K562 (cell line): Measurements from ENCODE around the gene PLCG2. TPM values are rescaled to one million over a fixed set of nuclear protein-coding genes. Genes with fewer than 3 reads are reported as not detected.
A peak's percentile ranks its signal among the peaks of the same experiment; 100 is the strongest.

Experiments used
- CXXC5 ChIP-seq: fragments of 250-450 bp; sonication (Bioruptor Pico); IDR thresholded peaks from 2 replicates; pipeline ENCODE4 v1.8.0; 2022; ENCODE audit warnings: inconsistent platforms, mild to moderate bottlenecking, moderate library complexity
- GATAD2B ChIP-seq: fragments of 450-650 bp; IDR thresholded peaks from 2 replicates; pipeline ENCODE4 v1.6.1; 2017; ENCODE audit warnings: mild to moderate bottlenecking, borderline replicate concordance
- HMGN3 ChIP-seq: IDR thresholded peaks from 2 replicates; pipeline ENCODE4 v1.6.1; 2011; ENCODE audit warnings: borderline replicate concordance, low read depth, mild to moderate bottlenecking, mixed read lengths, low read length; ENCODE audit not compliant: insufficient read length; ENCODE audit errors: extremely low read depth
- HNRNPH1 ChIP-seq: fragments of 200-400 bp; formaldehyde crosslinking; optimal IDR thresholded peaks from 2 replicates; pipeline ENCODE3; 2017; ENCODE audit warnings: low read depth, mild to moderate bottlenecking, low read length, moderate library complexity
- JUND ChIP-seq, 2 experiments: IDR thresholded peaks; 2 replicates in 1 of 2; 3 replicates in 1 of 2; pipeline ENCODE4 v1.6.1; 2011; ENCODE audit warnings: borderline replicate concordance in 2 of 2, low read depth in 2 of 2, low read length in 2 of 2, improper control_type of control experiment in 1 of 2, missing biosample characterization in 1 of 2, missing genetic modification characterization in 1 of 2, missing genetic modification reagents in 1 of 2
- MAZ ChIP-seq, 2 experiments: fragments of 450-650 bp in 1 of 2; sonication (generic) in 1 of 2; formaldehyde crosslinking; IDR thresholded peaks in 1 of 2; conservative IDR thresholded peaks in 1 of 2; 2 replicates each; pipeline versions ENCODE4 v1.4.0 to v1.5.0; 2020; ENCODE audit warnings: mild to moderate bottlenecking in 1 of 2, missing genetic modification reagents in 1 of 2
- PHF8 ChIP-seq: fragments of 200-600 bp; sonication (generic); IDR thresholded peaks from 2 replicates; pipeline ENCODE4 v1.6.1; 2012; ENCODE audit warnings: mixed run types, mild to moderate bottlenecking, inconsistent platforms, low read length, moderate library complexity, borderline replicate concordance
- PRPF4 ChIP-seq: fragments of 200-400 bp; formaldehyde crosslinking; IDR thresholded peaks from one replicate; pipeline ENCODE4 v1.6.1; 2017; ENCODE audit warnings: low read length, low read depth, mild to moderate bottlenecking; ENCODE audit not compliant: insufficient read depth, poor library complexity, severe bottlenecking
- ZBTB1 ChIP-seq: sonication (generic); formaldehyde crosslinking; IDR thresholded peaks from 2 replicates; pipeline ENCODE4 v1.8.1; 2023; ENCODE audit warnings: missing genetic modification reagents, low read depth, mild to moderate bottlenecking, borderline replicate concordance
- ZBTB17 ChIP-seq: fragments of 450-650 bp; formaldehyde crosslinking; IDR thresholded peaks from 2 replicates; pipeline ENCODE4 v1.4.0; 2020; ENCODE audit warnings: mild to moderate bottlenecking
- ZBTB7A ChIP-seq: IDR thresholded peaks from 2 replicates; pipeline ENCODE4 v1.6.1; 2011; ENCODE audit warnings: low read depth, mild to moderate bottlenecking, low read length, moderate library complexity, borderline replicate concordance; ENCODE audit not compliant: control insufficient read depth
- ZFX ChIP-seq: sonication (generic); formaldehyde crosslinking; IDR thresholded peaks from 2 replicates; pipeline ENCODE4 v1.8.0; 2022; ENCODE audit warnings: mild to moderate bottlenecking, missing genetic modification reagents, moderate library complexity
- ZSCAN32 ChIP-seq: fragments of 450-650 bp; formaldehyde crosslinking; IDR thresholded peaks from 2 replicates; pipeline ENCODE4 v1.4.0; 2020; ENCODE audit warnings: mild to moderate bottlenecking, moderate library complexity
- polyA plus RNA-seq, 8 experiments: library from polyadenylated mRNA; depleted of rRNA in 4 of 8; stranded (reverse) in 5 of 8; unstranded in 3 of 8; fragments of >200 nt; fragmentation: Nextera tagmentation in 2 of 8; fragmentation: Illumina TruSeq in 1 of 8; extraction: Ambion mirVana in 2 of 8; extraction: Trizol in 1 of 8; gene quantifications; 2 replicates each; pipeline versions ENCODE4 v1.2.1 to v1.2.3, GENCODE V29; 2011 to 2014; ENCODE audit warnings: inconsistent platforms in 1 of 8, missing spikeins in 1 of 8
- total RNA-seq, 7 experiments: library from RNA; depleted of rRNA in 6 of 7; stranded (reverse); fragments of >200 nt in 6 of 7; fragmentation: Illumina TruSeq in 2 of 7; extraction: Trizol in 2 of 7; gene quantifications; 2 replicates each; pipeline versions ENCODE4 v1.2.1 to v1.2.3, GENCODE V29; 2011 to 2021; ENCODE audit warnings: low replicate concordance in 1 of 7
- TF ChIP-seq, protein P1 (sequence below): IDR thresholded peaks from 3 replicates; pipeline ENCODE4 v1.6.1; 2011; ENCODE audit warnings: borderline replicate concordance, mild to moderate bottlenecking, moderate library complexity; ENCODE audit not compliant: insufficient read length; ENCODE audit errors: extremely low read depth
- TF ChIP-seq, protein P2 (sequence below), 2 experiments: fragments of 200-800 bp in 1 of 2; sonication (Bioruptor generic) in 1 of 2; sonication (generic) in 1 of 2; formaldehyde crosslinking in 1 of 2; IDR thresholded peaks in 1 of 2; conservative IDR thresholded peaks in 1 of 2; 2 replicates each; pipeline versions ENCODE4 v1.5.0 to v1.6.1; 2016 to 2020; ENCODE audit warnings: missing compliant biosample characterization in 1 of 2, missing genetic modification characterization in 1 of 2, missing genetic modification reagents in 1 of 2
- TF ChIP-seq, protein P3 (sequence below): sonication (generic); formaldehyde crosslinking; IDR thresholded peaks from 2 replicates; pipeline ENCODE4 v1.5.0; 2020; ENCODE audit warnings: missing genetic modification reagents
- TF ChIP-seq, protein P4 (sequence below): fragments of 200-800 bp; sonication (Bioruptor generic); IDR thresholded peaks from 2 replicates; pipeline ENCODE4 v1.6.1; 2017; ENCODE audit warnings: missing genetic modification characterization, missing compliant biosample characterization

The PLCG2 gene
- total and polyA plus RNA-seq, 9 of the 15 experiments (the other 6 are each of a cell fraction or from before 2014, with no cell fraction given): 0.94 to 7.1 (median 3.1) TPM

DNA sequence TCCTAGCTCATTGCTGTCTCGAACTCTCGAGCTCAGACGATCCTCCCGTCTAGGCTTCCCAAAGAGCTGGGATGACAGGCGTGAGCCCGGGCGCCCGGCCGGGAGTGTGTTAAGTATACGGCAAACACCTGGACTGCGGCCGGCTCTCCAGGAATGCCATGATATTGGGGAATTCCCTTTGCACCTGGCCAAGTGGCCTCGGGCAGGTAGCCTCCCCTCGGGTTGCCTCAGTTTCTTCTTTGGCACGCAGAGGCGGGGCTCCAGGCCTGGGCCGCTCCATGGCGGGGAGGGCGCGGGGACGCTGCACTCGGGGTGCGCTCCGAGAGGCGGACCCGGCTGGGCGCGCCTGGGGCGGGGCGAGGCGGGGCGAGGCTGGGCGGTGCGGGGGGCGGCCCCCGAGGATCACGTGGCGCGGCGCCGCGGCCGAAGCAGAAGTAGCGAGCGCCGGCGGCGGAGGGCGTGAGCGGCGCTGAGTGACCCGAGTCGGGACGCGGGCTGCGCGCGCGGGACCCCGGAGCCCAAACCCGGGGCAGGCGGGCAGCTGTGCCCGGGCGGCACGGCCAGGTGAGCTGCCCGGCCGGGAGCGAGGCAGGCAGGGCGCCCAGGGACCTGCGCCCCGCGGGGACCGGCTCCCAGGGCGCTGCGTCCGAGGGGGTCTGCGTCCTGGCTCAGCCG, at the start of gene PLCG2 (continued):
- TF ChIP-seq, protein P1, sequence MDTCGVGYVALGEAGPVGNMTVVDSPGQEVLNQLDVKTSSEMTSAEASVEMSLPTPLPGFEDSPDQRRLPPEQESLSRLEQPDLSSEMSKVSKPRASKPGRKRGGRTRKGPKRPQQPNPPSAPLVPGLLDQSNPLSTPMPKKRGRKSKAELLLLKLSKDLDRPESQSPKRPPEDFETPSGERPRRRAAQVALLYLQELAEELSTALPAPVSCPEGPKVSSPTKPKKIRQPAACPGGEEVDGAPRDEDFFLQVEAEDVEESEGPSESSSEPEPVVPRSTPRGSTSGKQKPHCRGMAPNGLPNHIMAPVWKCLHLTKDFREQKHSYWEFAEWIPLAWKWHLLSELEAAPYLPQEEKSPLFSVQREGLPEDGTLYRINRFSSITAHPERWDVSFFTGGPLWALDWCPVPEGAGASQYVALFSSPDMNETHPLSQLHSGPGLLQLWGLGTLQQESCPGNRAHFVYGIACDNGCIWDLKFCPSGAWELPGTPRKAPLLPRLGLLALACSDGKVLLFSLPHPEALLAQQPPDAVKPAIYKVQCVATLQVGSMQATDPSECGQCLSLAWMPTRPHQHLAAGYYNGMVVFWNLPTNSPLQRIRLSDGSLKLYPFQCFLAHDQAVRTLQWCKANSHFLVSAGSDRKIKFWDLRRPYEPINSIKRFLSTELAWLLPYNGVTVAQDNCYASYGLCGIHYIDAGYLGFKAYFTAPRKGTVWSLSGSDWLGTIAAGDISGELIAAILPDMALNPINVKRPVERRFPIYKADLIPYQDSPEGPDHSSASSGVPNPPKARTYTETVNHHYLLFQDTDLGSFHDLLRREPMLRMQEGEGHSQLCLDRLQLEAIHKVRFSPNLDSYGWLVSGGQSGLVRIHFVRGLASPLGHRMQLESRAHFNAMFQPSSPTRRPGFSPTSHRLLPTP: no peak
- TF ChIP-seq PHF8: peak; percentile 70; the same call in 1 of the 2 replicates
- TF ChIP-seq ZFX (CRISPR knock-in tag): no peak
- no peak for TF ChIP-seq ZSCAN32
- TF ChIP-seq, protein P2, sequence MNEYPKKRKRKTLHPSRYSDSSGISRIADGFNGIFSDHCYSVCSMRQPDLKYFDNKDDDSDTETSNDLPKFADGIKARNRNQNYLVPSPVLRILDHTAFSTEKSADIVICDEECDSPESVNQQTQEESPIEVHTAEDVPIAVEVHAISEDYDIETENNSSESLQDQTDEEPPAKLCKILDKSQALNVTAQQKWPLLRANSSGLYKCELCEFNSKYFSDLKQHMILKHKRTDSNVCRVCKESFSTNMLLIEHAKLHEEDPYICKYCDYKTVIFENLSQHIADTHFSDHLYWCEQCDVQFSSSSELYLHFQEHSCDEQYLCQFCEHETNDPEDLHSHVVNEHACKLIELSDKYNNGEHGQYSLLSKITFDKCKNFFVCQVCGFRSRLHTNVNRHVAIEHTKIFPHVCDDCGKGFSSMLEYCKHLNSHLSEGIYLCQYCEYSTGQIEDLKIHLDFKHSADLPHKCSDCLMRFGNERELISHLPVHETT (CRISPR knock-in tag; conservative IDR thresholded peaks at IDR 0.05 in 1 of 2, IDR thresholded peaks at IDR 0.05 in 1 of 2): peak in 1 of 2 experiments; percentile 33; a peak in 1 of 4 replicates
- TF ChIP-seq MAZ (CRISPR knock-in tag; conservative IDR thresholded peaks at IDR 0.05 in 1 of 2, IDR thresholded peaks at IDR 0.05 in 1 of 2): peak in 1 of 2 experiments; percentile 38; a peak in 1 of 4 replicates
- no peak for TF ChIP-seq HNRNPH1
- no peak for TF ChIP-seq PRPF4
- peak; percentile 84; the same call in 1 of the 2 replicates for TF ChIP-seq GATAD2B
- peak; percentile 78 for TF ChIP-seq HMGN3
- 0 out of 2 replicates have a peak, but pooled peaks have one; percentile 36 for TF ChIP-seq ZBTB17 (CRISPR knock-in tag)
- TF ChIP-seq, protein P3, sequence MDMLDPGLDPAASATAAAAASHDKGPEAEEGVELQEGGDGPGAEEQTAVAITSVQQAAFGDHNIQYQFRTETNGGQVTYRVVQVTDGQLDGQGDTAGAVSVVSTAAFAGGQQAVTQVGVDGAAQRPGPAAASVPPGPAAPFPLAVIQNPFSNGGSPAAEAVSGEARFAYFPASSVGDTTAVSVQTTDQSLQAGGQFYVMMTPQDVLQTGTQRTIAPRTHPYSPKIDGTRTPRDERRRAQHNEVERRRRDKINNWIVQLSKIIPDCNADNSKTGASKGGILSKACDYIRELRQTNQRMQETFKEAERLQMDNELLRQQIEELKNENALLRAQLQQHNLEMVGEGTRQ: peak; percentile 86
- TF ChIP-seq ZBTB1 (CRISPR knock-in tag): no peak
- peak; percentile 55; the same call in 1 of the 2 replicates for TF ChIP-seq ZBTB7A
- TF ChIP-seq, protein P4, sequence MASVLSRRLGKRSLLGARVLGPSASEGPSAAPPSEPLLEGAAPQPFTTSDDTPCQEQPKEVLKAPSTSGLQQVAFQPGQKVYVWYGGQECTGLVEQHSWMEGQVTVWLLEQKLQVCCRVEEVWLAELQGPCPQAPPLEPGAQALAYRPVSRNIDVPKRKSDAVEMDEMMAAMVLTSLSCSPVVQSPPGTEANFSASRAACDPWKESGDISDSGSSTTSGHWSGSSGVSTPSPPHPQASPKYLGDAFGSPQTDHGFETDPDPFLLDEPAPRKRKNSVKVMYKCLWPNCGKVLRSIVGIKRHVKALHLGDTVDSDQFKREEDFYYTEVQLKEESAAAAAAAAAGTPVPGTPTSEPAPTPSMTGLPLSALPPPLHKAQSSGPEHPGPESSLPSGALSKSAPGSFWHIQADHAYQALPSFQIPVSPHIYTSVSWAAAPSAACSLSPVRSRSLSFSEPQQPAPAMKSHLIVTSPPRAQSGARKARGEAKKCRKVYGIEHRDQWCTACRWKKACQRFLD: no peak
- 0 out of 2 replicates have a peak, but pooled peaks have one; percentile 4 for TF ChIP-seq JUND (IDR thresholded peaks at IDR 0.05; ENCODE audit: borderline replicate concordance, low read depth, low read length)
- no peak for TF ChIP-seq JUND (tag; IDR thresholded peaks at IDR 0.05; ENCODE audit: borderline replicate concordance, low read depth, low read length)
- peak; percentile 89 for TF ChIP-seq CXXC5 (CRISPR knock-in tag)
